Fibroblast of skin of right quadriceps (primary cell): ENCODE measurements around the gene RASGRP3.
A peak's percentile ranks its signal among the peaks of the same experiment; 100 is the strongest.

Experiments
- DNase-seq: peaks from one replicate; pipeline ENCODE4 v3.0.0-alpha.2; 2013

Gene RASGRP3

DNA sequence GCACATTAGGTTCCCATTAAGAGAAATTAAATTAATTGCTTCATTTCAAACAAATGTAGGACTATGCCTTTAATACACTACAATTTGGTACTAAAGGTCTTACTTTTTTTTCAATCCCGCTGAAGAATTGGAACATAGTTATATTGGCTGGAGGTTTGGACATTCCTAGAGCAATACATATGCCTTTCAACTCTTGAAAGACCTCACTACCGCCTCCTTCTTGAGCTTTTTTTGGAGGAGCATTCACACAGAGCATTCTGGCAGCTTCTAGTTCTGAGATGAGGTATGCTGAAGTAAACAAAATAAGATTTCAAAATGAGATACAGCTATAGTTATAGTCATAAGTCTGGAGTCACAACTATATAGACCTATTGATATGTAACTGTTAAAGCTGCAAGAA is 111.8 kb downstream of the RASGRP3 start:
- no peak for DNase-seq

DNA sequence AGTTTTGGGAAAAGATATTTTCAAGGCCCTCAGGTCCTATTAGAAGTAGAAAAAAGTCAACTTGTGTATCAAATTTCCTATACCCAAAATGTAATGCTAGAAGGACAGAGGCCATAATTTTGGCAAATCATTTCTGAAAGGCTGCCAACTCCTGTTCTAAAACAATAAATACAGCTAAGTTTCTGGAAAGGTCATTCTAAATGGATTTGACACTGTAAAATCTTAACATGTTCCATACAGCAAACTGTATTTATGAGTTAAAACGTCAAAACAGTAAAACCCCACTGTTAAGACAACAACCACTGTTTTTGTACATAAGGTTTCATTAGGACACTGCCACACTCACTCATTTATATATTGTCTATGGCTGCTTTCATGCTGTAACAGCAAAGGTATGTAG is 113.0 kb downstream of the RASGRP3 start:
- no peak for DNase-seq

DNA sequence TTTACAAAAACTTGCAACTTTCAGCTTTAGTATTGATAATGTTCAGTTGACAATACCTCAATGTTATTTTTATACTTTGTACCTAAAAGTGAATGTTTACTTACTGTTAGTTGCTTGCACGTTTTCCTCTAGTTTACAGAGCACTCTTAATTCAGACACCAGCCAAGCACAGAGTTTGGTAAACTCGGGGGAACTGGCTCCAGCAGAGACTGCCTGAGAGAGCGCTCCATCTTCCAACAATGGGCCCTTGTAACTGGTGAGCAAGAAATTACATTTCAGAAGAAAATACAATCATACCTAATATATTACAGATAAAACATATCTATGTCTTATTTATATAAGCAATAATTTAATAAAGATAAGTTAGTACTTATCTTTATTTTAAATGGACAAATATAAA is 118.9 kb downstream of the RASGRP3 start:
- DNase-seq = no peak

DNA sequence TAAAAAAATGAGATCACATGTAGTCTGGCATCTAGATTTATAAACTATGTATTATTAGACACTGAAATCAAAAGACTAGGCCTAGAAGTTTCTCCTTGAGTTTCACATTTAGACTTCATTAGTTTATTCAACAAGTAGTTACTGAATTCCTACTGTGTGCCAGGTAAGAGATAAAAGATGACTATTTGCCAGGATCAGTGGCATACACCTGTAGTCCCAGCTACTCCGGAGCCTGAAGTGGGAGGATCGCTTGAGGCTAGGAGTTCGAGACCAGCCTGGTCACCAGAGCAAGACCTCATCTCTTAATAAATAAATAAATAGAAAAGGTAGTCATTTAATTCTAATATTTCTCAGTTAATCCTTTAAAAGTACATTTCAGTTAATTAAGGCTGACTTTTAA is 120.6 kb downstream of the RASGRP3 start:
- DNase-seq = no peak

DNA sequence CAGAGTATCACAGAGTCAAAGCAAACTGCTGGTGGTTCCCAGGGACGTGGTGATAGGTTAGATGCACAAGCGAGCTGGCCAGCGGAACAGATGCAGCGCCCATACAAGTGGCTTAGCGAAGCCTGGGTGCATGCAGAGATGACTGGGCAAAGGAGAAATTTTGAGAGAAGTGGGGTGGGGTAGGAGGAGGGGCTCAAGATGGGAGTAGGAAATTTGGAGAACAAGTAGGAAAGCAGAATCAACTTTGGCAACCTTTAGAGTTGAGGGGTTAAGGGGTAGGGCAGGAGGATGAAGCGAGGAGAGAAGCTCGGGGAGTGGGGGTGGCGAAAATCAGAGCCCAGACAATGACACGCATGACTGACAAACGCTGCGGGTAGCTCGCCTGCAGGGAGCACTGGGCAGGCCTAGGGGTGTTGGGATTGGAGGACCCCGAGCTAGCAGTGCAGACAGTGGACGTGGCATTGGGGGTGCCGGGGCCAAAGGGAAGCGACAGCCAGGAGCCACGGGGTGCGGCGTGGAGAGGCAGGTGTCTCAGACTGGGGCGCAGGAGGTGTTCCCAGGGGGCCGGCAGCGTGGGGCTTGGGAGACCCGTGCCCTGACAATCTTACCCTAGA is 122.2 kb downstream of the RASGRP3 start:
- no peak for DNase-seq

DNA sequence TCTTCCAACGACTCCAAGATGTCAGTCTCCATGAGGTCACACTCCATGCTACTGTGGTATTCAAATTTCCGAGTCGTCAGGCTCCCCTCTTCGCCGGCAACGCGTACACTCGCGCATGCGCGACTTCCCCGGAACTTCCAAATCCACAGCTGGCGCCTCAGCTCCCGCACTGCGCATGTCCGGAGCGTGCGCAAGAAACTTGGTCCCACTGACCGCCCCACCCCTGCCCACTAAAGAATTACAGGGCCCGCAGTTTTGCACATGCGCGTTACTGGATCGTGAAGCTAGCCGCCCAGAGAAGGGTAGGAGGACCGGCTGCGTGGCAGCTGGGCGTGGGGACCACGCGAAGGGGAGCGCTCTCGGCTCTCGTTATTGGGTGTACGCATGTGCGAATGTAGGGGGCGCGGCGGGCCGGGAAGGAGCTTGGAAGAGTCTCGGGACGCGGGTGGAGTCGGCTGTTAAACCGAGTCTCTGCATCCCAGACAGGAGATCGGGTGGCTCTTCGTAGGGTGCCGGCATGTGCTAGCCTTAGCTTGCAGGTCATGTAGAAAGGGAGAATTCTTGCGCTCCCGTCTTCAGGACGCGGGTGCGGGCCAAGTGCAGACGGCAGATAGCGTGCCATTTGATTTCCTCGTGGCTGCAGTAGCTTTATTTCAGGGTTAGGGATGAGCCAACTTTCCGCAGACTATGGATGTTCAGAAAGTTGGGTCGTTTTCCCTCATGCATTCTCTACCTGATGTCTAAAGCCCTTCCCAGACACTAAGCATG is 122.9 kb downstream of the RASGRP3 start, which contains the start of gene FAM98A:
Gene FAM98A (minus strand): TSS at position 125 of the 768 bp plus-strand sequence. CDS start 78 bp downstream, at position 47.
- DNase-seq = peak; percentile 99

DNA sequence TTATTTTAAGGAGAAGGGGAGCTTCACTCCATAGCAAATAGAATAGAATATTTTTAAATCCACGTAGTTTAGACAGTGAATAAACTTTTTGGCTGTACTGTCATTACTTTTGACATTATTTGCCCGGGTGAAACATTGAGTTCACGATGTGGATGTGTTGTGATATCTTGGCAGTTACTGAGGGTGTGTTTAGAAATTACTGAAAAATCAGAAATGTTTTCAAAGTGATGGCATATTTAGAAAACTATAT is 123.4 kb downstream of the RASGRP3 start:
- no peak for DNase-seq

DNA sequence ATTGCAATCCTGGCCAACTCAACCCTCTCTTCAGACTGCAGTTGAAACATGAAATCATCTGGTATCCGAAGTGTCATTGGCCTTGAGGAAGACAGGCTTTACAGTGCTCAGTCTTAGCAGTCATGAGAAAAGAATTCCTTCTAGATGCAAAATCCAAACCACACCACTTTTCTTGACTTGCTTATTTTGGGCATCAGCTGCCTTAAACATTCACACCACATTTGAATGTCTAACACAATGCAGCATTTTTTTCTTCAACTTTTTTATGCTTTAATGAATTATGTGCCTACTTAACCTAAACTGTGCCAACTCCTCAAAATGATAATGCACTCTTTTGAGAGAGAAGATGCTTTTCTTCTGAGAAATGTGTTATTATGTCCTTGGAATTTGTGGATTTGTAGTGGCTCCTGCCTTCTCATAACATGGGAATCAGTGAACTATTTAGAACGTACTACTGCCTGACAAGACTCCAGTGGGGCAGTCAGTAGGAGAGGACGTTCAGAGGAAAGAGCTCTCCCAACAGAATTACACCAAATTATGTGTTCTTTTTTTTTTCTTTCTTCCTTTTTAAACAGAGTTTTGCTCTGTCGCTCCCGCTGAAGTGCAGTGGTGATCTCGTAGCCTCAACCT is 125.9 kb downstream of the RASGRP3 start:
- DNase-seq = no peak

DNA sequence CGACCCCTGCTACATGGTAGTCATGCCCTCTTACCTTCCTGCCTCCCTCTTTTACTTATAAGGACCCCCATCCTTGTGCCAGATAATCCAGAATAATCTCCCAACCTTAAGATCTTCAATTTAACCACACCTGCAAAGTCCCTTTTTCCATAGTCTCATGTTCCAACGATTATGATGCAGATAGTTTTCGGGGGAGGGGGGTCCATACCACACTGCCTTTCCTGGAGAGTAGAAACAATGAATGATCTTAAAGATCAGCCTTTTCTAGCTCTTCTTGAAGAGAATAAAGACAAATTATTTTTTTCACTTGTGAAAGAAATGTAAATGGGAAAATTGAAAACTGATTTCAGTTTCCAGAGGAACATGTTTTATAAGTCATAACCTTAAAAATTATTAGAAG is 127.0 kb downstream of the RASGRP3 start:
- DNase-seq = no peak

DNA sequence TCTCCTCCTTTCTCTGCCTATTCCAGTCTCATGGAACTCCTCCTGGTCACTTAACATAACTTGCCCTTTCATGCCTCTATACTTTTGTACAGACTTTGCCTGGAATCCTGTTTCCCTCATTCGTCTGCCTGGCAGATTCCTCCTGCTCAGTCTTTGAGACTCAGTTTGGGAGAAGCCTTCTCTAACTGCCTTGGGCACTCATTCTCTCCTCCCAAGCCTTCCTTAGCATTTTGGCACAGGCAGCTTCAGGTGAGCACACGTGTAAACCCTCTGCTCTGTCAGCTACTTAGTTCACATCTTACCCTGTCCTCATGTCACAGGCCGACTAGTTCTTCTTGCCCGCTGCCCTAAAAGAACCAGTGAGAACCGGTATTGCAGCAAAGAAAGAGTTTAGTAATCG is 128.6 kb downstream of the RASGRP3 start:
- no peak for DNase-seq

DNA sequence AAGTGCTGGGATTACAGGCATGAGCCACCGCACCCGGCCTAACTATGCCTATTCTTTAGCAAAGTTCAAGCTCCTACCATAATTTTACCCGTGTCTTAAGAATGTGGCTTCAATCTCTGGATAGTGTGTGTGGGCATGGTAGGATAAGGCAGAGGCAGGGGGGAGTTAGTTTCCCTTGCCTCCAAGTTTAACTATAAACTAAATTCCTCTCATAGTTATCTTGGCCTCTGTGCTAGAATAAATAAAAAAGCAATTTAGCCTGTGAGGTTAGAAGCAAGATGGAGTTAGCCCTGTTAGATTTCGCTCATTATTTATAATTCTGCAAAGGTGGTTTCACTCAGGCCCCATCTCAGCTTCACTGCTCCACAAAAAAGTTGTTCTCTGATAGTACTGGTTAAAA is 129.7 kb downstream of the RASGRP3 start:
- no peak for DNase-seq

DNA sequence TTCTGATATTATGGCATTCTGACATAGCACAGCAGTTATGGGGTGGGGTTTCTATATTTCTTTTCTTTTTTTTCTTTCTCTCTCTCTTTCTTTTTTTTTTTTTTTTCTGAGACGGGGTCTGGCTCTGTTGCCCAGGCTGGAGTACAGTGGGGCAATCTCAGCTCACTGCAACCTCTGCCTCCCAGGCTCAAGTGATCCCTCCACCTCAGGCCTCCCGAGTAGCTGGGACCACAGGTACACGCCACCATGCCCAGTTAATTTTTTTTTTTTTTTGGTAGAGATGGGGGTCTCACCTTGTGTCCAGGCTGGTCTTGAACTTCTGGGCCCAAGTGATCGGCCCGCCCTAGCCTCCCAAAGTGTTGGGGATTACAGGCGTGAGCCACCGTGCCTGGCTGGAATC is 130.2 kb downstream of the RASGRP3 start:
- no peak for DNase-seq

DNA sequence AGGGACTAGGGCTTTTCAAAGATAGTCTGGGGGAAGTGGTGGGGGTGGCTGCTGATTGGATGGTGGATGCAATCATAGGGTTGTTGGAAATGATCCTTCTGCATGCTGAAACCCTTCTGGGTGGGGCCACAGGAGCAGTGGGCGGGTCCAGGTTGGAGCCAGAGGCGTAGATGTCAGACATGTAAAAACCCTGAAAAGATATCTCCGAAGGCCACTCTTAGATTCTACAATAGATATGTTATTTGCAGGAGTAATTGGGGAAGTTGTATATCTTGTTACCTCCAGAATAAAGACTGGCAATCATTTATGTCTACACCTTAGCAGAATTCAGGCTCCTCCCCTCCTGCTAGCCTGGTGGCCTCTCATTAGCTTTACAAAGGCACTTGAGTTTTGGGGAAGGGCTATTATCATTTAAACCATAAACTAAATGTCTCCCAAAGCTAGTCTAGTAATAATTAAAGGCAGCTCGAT is 130.8 kb downstream of the RASGRP3 start:
- DNase-seq = no peak

DNA sequence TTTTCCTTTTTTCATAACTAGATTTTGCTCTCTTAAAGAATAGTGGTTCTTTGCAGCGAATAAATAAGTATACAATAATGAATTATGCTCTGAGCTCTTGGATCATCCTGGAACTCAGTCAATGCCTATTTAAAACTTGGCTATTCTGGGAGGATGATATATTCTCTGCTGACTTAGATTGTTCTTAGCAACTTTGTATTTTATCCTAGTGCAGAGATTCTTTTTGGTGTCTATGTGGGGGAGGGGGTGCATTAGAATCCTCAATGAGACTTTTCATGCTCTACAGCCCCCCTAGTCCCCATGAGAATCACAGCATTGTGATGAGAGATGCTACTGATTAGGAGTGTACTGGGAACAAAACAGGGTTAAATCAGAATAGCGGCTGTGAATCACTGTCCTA is 131.5 kb downstream of the RASGRP3 start:
- no peak for DNase-seq

DNA sequence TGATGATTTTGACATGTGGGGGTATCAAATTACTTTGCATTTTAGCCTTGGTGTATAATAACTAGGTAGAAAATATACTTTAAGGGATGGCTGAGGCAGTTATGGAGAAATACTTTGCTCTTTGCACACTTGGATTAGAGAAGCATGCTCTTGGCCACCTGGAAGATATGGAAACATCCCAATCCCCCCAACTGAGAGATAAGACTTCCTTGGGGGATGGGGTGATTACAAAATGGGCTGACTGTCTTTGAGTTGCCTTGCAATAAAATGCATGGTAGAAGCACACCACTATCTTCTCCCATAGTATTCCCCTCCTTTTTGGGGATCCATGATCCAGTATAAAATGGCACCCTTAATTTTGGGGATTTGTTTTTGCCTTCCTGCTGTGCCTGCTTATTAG is 137.7 kb downstream of the RASGRP3 start:
- DNase-seq = no peak
